HG03457 (cell line): ENCODE measurements around the gene ZSCAN10.
"Not testable (repeated sequence)": the region's sequence is repeated elsewhere in the genome, so short reads cannot be mapped to it uniquely, and the experiment has no call there.

Experiments
- ATAC-seq: cut with Tn5 transposase; IDR thresholded peaks from one replicate; pipeline ENCODE4 v1.9.1; 2021; ENCODE audit warnings: moderate number of reproducible peaks; ENCODE audit not compliant: unreplicated experiment

The ZSCAN10 gene

GRCh38 chr16:3098459-3099394 is at the start of gene ZSCAN10:
ZSCAN10 (minus strand) TSS chr16:3099294; CDS start chr16:3092937, 6,357 bp downstream.
- ATAC-seq = no peak

- ATAC-seq = no peak
Observed at GRCh38 chr16:3148256-3149192, 49.4 kb upstream of the ZSCAN10 start.

- ATAC-seq = no peak
Observed at GRCh38 chr16:3147757-3148104, 48.6 kb upstream of the ZSCAN10 start.

GRCh38 chr16:3147046-3147756 is 48.1 kb upstream of the ZSCAN10 start:
- ATAC-seq = no peak

GRCh38 chr16:3145660-3146059 is 46.6 kb upstream of the ZSCAN10 start:
- no peak for ATAC-seq

- no peak for ATAC-seq
Observed at GRCh38 chr16:3145151-3145550, 46.1 kb upstream of the ZSCAN10 start.

GRCh38 chr16:3144321-3144983 is 45.4 kb upstream of the ZSCAN10 start:
- no peak for ATAC-seq

- no peak for ATAC-seq
Observed at GRCh38 chr16:3143598-3144320, 44.7 kb upstream of the ZSCAN10 start.

- no peak for ATAC-seq
Observed at GRCh38 chr16:3143189-3143588, 44.1 kb upstream of the ZSCAN10 start.

GRCh38 chr16:3142770-3143169 is 43.7 kb upstream of the ZSCAN10 start:
- no peak for ATAC-seq

GRCh38 chr16:3142327-3142726 is 43.2 kb upstream of the ZSCAN10 start:
- no peak for ATAC-seq

- no peak for ATAC-seq
Observed at GRCh38 chr16:3141781-3142311, 42.8 kb upstream of the ZSCAN10 start.

- no peak for ATAC-seq
Observed at GRCh38 chr16:3140603-3141427, 41.7 kb upstream of the ZSCAN10 start.

GRCh38 chr16:3139561-3139960 is 40.5 kb upstream of the ZSCAN10 start:
- not testable (repeated sequence) for ATAC-seq

GRCh38 chr16:3138823-3139426 is 39.8 kb upstream of the ZSCAN10 start:
- ATAC-seq = no peak

- ATAC-seq = no peak
Observed at GRCh38 chr16:3138342-3138741, 39.2 kb upstream of the ZSCAN10 start.

GRCh38 chr16:3137267-3137666 is 38.2 kb upstream of the ZSCAN10 start:
- no peak for ATAC-seq

GRCh38 chr16:3135126-3135715 is 36.1 kb upstream of the ZSCAN10 start:
- ATAC-seq = no peak
